PC-3 (cell line): Measurements from ENCODE around the gene CCNK.

Source experiments
- EZH2 ChIP-seq: fragments of 300-600 bp; sonication (generic); IDR thresholded peaks from one replicate; pipeline ENCODE4 v1.6.1; 2017; ENCODE audit warnings: antibody characterized with exemption, mild to moderate bottlenecking, low read length; ENCODE audit not compliant: unreplicated experiment
- EZH2phosphoT487 ChIP-seq: fragments of 300-600 bp; sonication (generic); IDR thresholded peaks from 2 replicates; pipeline ENCODE4 v1.6.1; 2018; ENCODE audit warnings: mild to moderate bottlenecking, antibody characterized with exemption, low read length, borderline replicate concordance
- TF ChIP-seq, protein P1 (sequence below): fragments of 300-600 bp; sonication (generic); conservative IDR thresholded peaks from 2 replicates; pipeline ENCODE4 v1.5.1; 2017; ENCODE audit warnings: antibody characterized with exemption, low read depth, mild to moderate bottlenecking, low read length

- TF ChIP-seq, protein P1, sequence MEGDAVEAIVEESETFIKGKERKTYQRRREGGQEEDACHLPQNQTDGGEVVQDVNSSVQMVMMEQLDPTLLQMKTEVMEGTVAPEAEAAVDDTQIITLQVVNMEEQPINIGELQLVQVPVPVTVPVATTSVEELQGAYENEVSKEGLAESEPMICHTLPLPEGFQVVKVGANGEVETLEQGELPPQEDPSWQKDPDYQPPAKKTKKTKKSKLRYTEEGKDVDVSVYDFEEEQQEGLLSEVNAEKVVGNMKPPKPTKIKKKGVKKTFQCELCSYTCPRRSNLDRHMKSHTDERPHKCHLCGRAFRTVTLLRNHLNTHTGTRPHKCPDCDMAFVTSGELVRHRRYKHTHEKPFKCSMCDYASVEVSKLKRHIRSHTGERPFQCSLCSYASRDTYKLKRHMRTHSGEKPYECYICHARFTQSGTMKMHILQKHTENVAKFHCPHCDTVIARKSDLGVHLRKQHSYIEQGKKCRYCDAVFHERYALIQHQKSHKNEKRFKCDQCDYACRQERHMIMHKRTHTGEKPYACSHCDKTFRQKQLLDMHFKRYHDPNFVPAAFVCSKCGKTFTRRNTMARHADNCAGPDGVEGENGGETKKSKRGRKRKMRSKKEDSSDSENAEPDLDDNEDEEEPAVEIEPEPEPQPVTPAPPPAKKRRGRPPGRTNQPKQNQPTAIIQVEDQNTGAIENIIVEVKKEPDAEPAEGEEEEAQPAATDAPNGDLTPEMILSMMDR = no peak
- no peak for TF ChIP-seq EZH2
- TF ChIP-seq EZH2phosphoT487 = no peak
Measured at GRCh38 chr14:99554757-99555531, 73.7 kb downstream of the CCNK start.
